Stimulated activated memory B cell treated with anti-CD40 and anti-IgM and Interleukin-4, amounts not matched to agents 10 μg/mL and 1 μg/mL and 100 μg/mL, for 72 hours (primary cell): ENCODE results near the gene AATF.

Experiments
- ATAC-seq: fragments of 150-1000 bp; cut with Tn5 transposase; 2 replicates; pipeline ENCODE4 v1.10.0; 2021
- H3K27ac Mint-ChIP-seq: one replicate; pipeline ENCODE4 v1.8.0; 2022; ENCODE audit warnings: mild to moderate bottlenecking, mixed read lengths
- H3K27me3 Mint-ChIP-seq: one replicate; pipeline ENCODE4 v1.8.0; 2022; ENCODE audit warnings: mixed read lengths
- H3K36me3 Mint-ChIP-seq: one replicate; pipeline ENCODE4 v1.8.0; 2022; ENCODE audit warnings: mixed read lengths
- H3K4me1 Mint-ChIP-seq: one replicate; pipeline ENCODE4 v1.8.0; 2022; ENCODE audit warnings: mixed read lengths
- H3K4me3 Mint-ChIP-seq: one replicate; pipeline ENCODE4 v1.8.0; 2022; ENCODE audit warnings: mild to moderate bottlenecking, moderate library complexity, mixed read lengths
- H3K9me3 Mint-ChIP-seq: one replicate; pipeline ENCODE4 v1.8.0; 2022; ENCODE audit warnings: mixed read lengths

AATF gene

GRCh38 chr17:37028040-37028439 is 79.3 kb downstream of the AATF start:
- peaks cover 46% of the 10 kb centered on the region for H3K36me3 Mint-ChIP-seq
- ATAC-seq: no peak
- no peak overlapping the region for H3K27ac Mint-ChIP-seq
- no peaks in the 10 kb centered on the region for H3K27me3 Mint-ChIP-seq
- H3K4me3 Mint-ChIP-seq: no peak overlapping the region
- H3K4me1 Mint-ChIP-seq: no peaks in the 10 kb centered on the region
- no peaks in the 10 kb centered on the region for H3K9me3 Mint-ChIP-seq

- no peaks in the 10 kb centered on the region for H3K4me1 Mint-ChIP-seq
- no peaks in the 10 kb centered on the region for H3K27me3 Mint-ChIP-seq
- H3K27ac Mint-ChIP-seq: no peak overlapping the region
- no peak overlapping the region for H3K4me3 Mint-ChIP-seq
- H3K9me3 Mint-ChIP-seq: no peaks in the 10 kb centered on the region
- ATAC-seq: no peak
- peaks cover 39% of the 10 kb centered on the region for H3K36me3 Mint-ChIP-seq
Observed at GRCh38 chr17:37031493-37032083, 82.8 kb downstream of the AATF start.

- H3K27me3 Mint-ChIP-seq: no peaks in the 10 kb centered on the region
- no peak overlapping the region for H3K27ac Mint-ChIP-seq
- no peak for ATAC-seq
- no peaks in the 10 kb centered on the region for H3K9me3 Mint-ChIP-seq
- peaks cover 39% of the 10 kb centered on the region for H3K36me3 Mint-ChIP-seq
- H3K4me1 Mint-ChIP-seq: no peaks in the 10 kb centered on the region
- no peak overlapping the region for H3K4me3 Mint-ChIP-seq
Observed at GRCh38 chr17:37037590-37038155, 88.9 kb downstream of the AATF start.

GRCh38 chr17:37039269-37039668 is 90.5 kb downstream of the AATF start:
- H3K4me1 Mint-ChIP-seq: peaks cover 5% of the 10 kb centered on the region
- H3K36me3 Mint-ChIP-seq: peaks cover 34% of the 10 kb centered on the region
- H3K27ac Mint-ChIP-seq: no peak overlapping the region
- H3K9me3 Mint-ChIP-seq: no peaks in the 10 kb centered on the region
- no peak overlapping the region for H3K4me3 Mint-ChIP-seq
- no peak for ATAC-seq
- H3K27me3 Mint-ChIP-seq: no peaks in the 10 kb centered on the region

GRCh38 chr17:37041932-37042331 is 93.2 kb downstream of the AATF start:
- Mint-ChIP-seq H3K9me3 (no peaks in the 10 kb centered on the region), H3K27me3 (no peaks in the 10 kb centered on the region), H3K27ac (no peak overlapping the region), H3K36me3 (peaks cover 24% of the 10 kb centered on the region), H3K4me3 (no peak overlapping the region), H3K4me1 (peaks cover 23% of the 10 kb centered on the region)
- ATAC-seq: no peak

GRCh38 chr17:37043201-37043600 is 94.4 kb downstream of the AATF start:
- Mint-ChIP-seq H3K4me3 (no peak overlapping the region), H3K27ac (no peak overlapping the region), H3K27me3 (no peaks in the 10 kb centered on the region), H3K9me3 (no peaks in the 10 kb centered on the region), H3K4me1 (peaks cover 31% of the 10 kb centered on the region), H3K36me3 (peaks cover 21% of the 10 kb centered on the region)
- no peak for ATAC-seq

GRCh38 chr17:37045351-37045922 is 96.7 kb downstream of the AATF start:
- H3K4me1 Mint-ChIP-seq: peaks cover 31% of the 10 kb centered on the region
- H3K36me3 Mint-ChIP-seq: peaks cover 25% of the 10 kb centered on the region
- no peak overlapping the region for H3K4me3 Mint-ChIP-seq
- no peaks in the 10 kb centered on the region for H3K9me3 Mint-ChIP-seq
- no peaks in the 10 kb centered on the region for H3K27me3 Mint-ChIP-seq
- peak overlapping the region; percentile 1 for H3K27ac Mint-ChIP-seq
- no peak for ATAC-seq

GRCh38 chr17:37047631-37048104 is 98.9 kb downstream of the AATF start:
- Mint-ChIP-seq H3K4me1 (peaks cover 31% of the 10 kb centered on the region), H3K9me3 (no peaks in the 10 kb centered on the region), H3K4me3 (no peak overlapping the region), H3K27me3 (no peaks in the 10 kb centered on the region), H3K36me3 (peaks cover 38% of the 10 kb centered on the region), H3K27ac (peak overlapping the region; percentile 67)
- ATAC-seq: peak; percentile 67

GRCh38 chr17:37048811-37049210 is 100.1 kb downstream of the AATF start:
- Mint-ChIP-seq H3K4me1 (peaks cover 31% of the 10 kb centered on the region), H3K4me3 (no peak overlapping the region), H3K36me3 (peaks cover 32% of the 10 kb centered on the region), H3K27ac (no peak overlapping the region), H3K9me3 (no peaks in the 10 kb centered on the region), H3K27me3 (no peaks in the 10 kb centered on the region)
- ATAC-seq: no peak

- no peak for ATAC-seq
- H3K27ac Mint-ChIP-seq: no peak overlapping the region
- H3K9me3 Mint-ChIP-seq: no peaks in the 10 kb centered on the region
- H3K36me3 Mint-ChIP-seq: peaks cover 49% of the 10 kb centered on the region
- H3K4me1 Mint-ChIP-seq: peaks cover 12% of the 10 kb centered on the region
- H3K4me3 Mint-ChIP-seq: no peak overlapping the region
- no peaks in the 10 kb centered on the region for H3K27me3 Mint-ChIP-seq
Observed at GRCh38 chr17:37050920-37051319, 102.2 kb downstream of the AATF start.

- Mint-ChIP-seq H3K27me3 (no peaks in the 10 kb centered on the region), H3K4me1 (peaks cover 9% of the 10 kb centered on the region), H3K27ac (no peak overlapping the region), H3K9me3 (no peaks in the 10 kb centered on the region), H3K36me3 (peaks cover 53% of the 10 kb centered on the region), H3K4me3 (no peak overlapping the region)
- ATAC-seq: no peak
Observed at GRCh38 chr17:37051381-37051780, 102.6 kb downstream of the AATF start.

GRCh38 chr17:37051833-37052232 is 103.1 kb downstream of the AATF start:
- no peaks in the 10 kb centered on the region for H3K27me3 Mint-ChIP-seq
- ATAC-seq: no peak
- peaks cover 57% of the 10 kb centered on the region for H3K36me3 Mint-ChIP-seq
- H3K9me3 Mint-ChIP-seq: no peaks in the 10 kb centered on the region
- no peak overlapping the region for H3K27ac Mint-ChIP-seq
- H3K4me3 Mint-ChIP-seq: no peak overlapping the region
- peaks cover 9% of the 10 kb centered on the region for H3K4me1 Mint-ChIP-seq

- Mint-ChIP-seq H3K9me3 (no peaks in the 10 kb centered on the region), H3K4me1 (peaks cover 8% of the 10 kb centered on the region), H3K4me3 (no peak overlapping the region), H3K27ac (no peak overlapping the region), H3K27me3 (no peaks in the 10 kb centered on the region), H3K36me3 (peaks cover 60% of the 10 kb centered on the region)
- ATAC-seq: no peak
Observed at GRCh38 chr17:37052450-37052849, 103.7 kb downstream of the AATF start.

- Mint-ChIP-seq H3K4me3 (no peak overlapping the region), H3K27me3 (no peaks in the 10 kb centered on the region), H3K27ac (no peak overlapping the region), H3K9me3 (no peaks in the 10 kb centered on the region), H3K4me1 (no peaks in the 10 kb centered on the region), H3K36me3 (peaks cover 54% of the 10 kb centered on the region)
- no peak for ATAC-seq
Observed at GRCh38 chr17:37054894-37055293, 106.1 kb downstream of the AATF start.

GRCh38 chr17:37056622-37057021 is 107.9 kb downstream of the AATF start:
- Mint-ChIP-seq H3K4me1 (no peaks in the 10 kb centered on the region), H3K4me3 (no peak overlapping the region), H3K27me3 (no peaks in the 10 kb centered on the region), H3K9me3 (no peaks in the 10 kb centered on the region), H3K27ac (no peak overlapping the region), H3K36me3 (peaks cover 46% of the 10 kb centered on the region)
- ATAC-seq: no peak

GRCh38 chr17:37059493-37059892 is 110.7 kb downstream of the AATF start:
- no peak overlapping the region for H3K4me3 Mint-ChIP-seq
- ATAC-seq: no peak
- no peak overlapping the region for H3K27ac Mint-ChIP-seq
- no peaks in the 10 kb centered on the region for H3K4me1 Mint-ChIP-seq
- no peaks in the 10 kb centered on the region for H3K27me3 Mint-ChIP-seq
- peaks cover 30% of the 10 kb centered on the region for H3K36me3 Mint-ChIP-seq
- no peaks in the 10 kb centered on the region for H3K9me3 Mint-ChIP-seq
